DOHH2 (cell line): Measurements from ENCODE around the gene TAGLN2.

Experiments used
- H3F3A ChIP-seq: fragments of 200-600 bp; sonication (generic), shearing (Covaris generic); 2 replicates; pipeline ENCODE4 v1.6.0; 2016; ENCODE audit warnings: antibody characterized with exemption, mild to moderate bottlenecking; ENCODE audit not compliant: control insufficient read depth, insufficient read depth
- H3K27ac ChIP-seq: fragments of 200-600 bp; sonication (generic); 2 replicates; pipeline ENCODE4 v1.5.1; 2014; ENCODE audit warnings: low read depth, mild to moderate bottlenecking, low read length, moderate library complexity
- H3K27me3 ChIP-seq: fragments of 200-600 bp; sonication (generic); 2 replicates; pipeline ENCODE4 v1.6.1; 2014; ENCODE audit warnings: mild to moderate bottlenecking, low read length, mixed read lengths; ENCODE audit not compliant: control insufficient read depth
- H3K36me3 ChIP-seq: fragments of 200-600 bp; sonication (generic); 2 replicates; pipeline ENCODE4 v1.6.1; 2014; ENCODE audit warnings: mild to moderate bottlenecking, low read length, moderate library complexity, mixed read lengths; ENCODE audit not compliant: control insufficient read depth
- H3K4me1 ChIP-seq: fragments of 200-600 bp; sonication (generic); 2 replicates; pipeline ENCODE4 v1.6.1; 2014; ENCODE audit warnings: mild to moderate bottlenecking, low read length, mixed read lengths; ENCODE audit not compliant: control insufficient read depth
- H3K4me2 ChIP-seq: fragments of 200-600 bp; sonication (generic); 2 replicates; pipeline ENCODE4 v1.6.0; 2014; ENCODE audit warnings: mild to moderate bottlenecking, low read length, moderate library complexity
- H3K4me3 ChIP-seq: fragments of 200-600 bp; sonication (generic); 2 replicates; pipeline ENCODE4 v1.5.1; 2014; ENCODE audit warnings: mild to moderate bottlenecking, low read length, mixed read lengths
- H3K79me2 ChIP-seq: fragments of 200-600 bp; sonication (generic); 2 replicates; pipeline ENCODE4 v1.6.1; 2014; ENCODE audit warnings: mild to moderate bottlenecking, low read length, mixed read lengths; ENCODE audit not compliant: control insufficient read depth
- H3K9me2 ChIP-seq: fragments of 200-600 bp; sonication (generic); replicated peaks from 2 replicates; pipeline ENCODE4 v1.6.1; 2014; ENCODE audit warnings: mild to moderate bottlenecking, low read length, mixed read lengths; ENCODE audit not compliant: control insufficient read depth
- H3K9me3 ChIP-seq: fragments of 200-600 bp; sonication (generic); 2 replicates; pipeline ENCODE4 v1.6.1; 2014; ENCODE audit warnings: antibody characterized with exemption, low read length, mixed read lengths; ENCODE audit not compliant: control insufficient read depth, insufficient read depth
- H4K20me1 ChIP-seq: fragments of 200-600 bp; sonication (generic); 2 replicates; pipeline ENCODE4 v1.6.0; 2014; ENCODE audit warnings: low read depth, mild to moderate bottlenecking, antibody characterized with exemption, low read length, moderate library complexity; ENCODE audit not compliant: control insufficient read depth, insufficient read depth
- CTCF ChIP-seq: fragments of 200-600 bp; sonication (generic); IDR thresholded peaks from one replicate; pipeline ENCODE4 v1.5.1; 2014; ENCODE audit warnings: antibody characterized with exemption, mild to moderate bottlenecking, low read depth, low read length; ENCODE audit not compliant: poor library complexity, severe bottlenecking
- EZH2phosphoT487 ChIP-seq: fragments of 200-600 bp; sonication (generic); IDR thresholded peaks from 2 replicates; pipeline ENCODE4 v1.6.1; 2017; ENCODE audit warnings: borderline replicate concordance, mild to moderate bottlenecking, antibody characterized with exemption, low read length, moderate library complexity, mixed read lengths

TAGLN2 gene

GRCh38 chr1:159936273-159936904 lies 11.1 kb upstream of the TAGLN2 start:
- TF ChIP-seq CTCF (peak; percentile 91), EZH2phosphoT487 (no peak)
- H3K9me3 ChIP-seq, result no peaks in the 10 kb centered on the region
- no peaks in the 10 kb centered on the region for H4K20me1 ChIP-seq
- H3F3A ChIP-seq, result no peaks in the 10 kb centered on the region
- H3K27ac ChIP-seq, result peak overlapping the region; percentile 51
- peaks cover 58% of the 10 kb centered on the region for H3K4me1 ChIP-seq
- peak overlapping the region; percentile 68 for H3K4me3 ChIP-seq
- no peaks in the 10 kb centered on the region for H3K79me2 ChIP-seq
- peak overlapping the region; percentile 76 for H3K4me2 ChIP-seq
- peaks cover 8% of the 10 kb centered on the region; the same call in 1 of the 2 replicates for H3K27me3 ChIP-seq
- H3K9me2 ChIP-seq, result no peaks in the 10 kb centered on the region
- H3K36me3 ChIP-seq, result no peaks in the 10 kb centered on the region

GRCh38 chr1:159935719-159936272 lies 10.5 kb upstream of the TAGLN2 start:
- no peaks in the 10 kb centered on the region for H3F3A ChIP-seq
- H3K9me3 ChIP-seq, result no peaks in the 10 kb centered on the region
- no peak overlapping the region for H3K27ac ChIP-seq
- H4K20me1 ChIP-seq, result no peaks in the 10 kb centered on the region
- no peaks in the 10 kb centered on the region for H3K9me2 ChIP-seq
- H3K79me2 ChIP-seq, result no peaks in the 10 kb centered on the region
- peaks cover 5% of the 10 kb centered on the region; the same call in 1 of the 2 replicates for H3K27me3 ChIP-seq
- H3K4me2 ChIP-seq, result peak overlapping the region; percentile 76
- TF ChIP-seq EZH2phosphoT487, result no peak
- TF ChIP-seq CTCF, result no peak
- peaks cover 52% of the 10 kb centered on the region for H3K4me1 ChIP-seq
- no peaks in the 10 kb centered on the region for H3K36me3 ChIP-seq
- H3K4me3 ChIP-seq, result no peak overlapping the region

- Histone ChIP-seq H3K36me3 (no peaks in the 10 kb centered on the region), H3K9me3 (no peaks in the 10 kb centered on the region), H3K27me3 (peaks cover 5% of the 10 kb centered on the region; the same call in 1 of the 2 replicates), H4K20me1 (no peaks in the 10 kb centered on the region), H3K4me3 (no peak overlapping the region), H3K9me2 (no peaks in the 10 kb centered on the region), H3K79me2 (no peaks in the 10 kb centered on the region), H3F3A (no peaks in the 10 kb centered on the region), H3K4me2 (no peak overlapping the region), H3K4me1 (peaks cover 47% of the 10 kb centered on the region), H3K27ac (no peak overlapping the region)
- TF ChIP-seq CTCF, result no peak
- TF ChIP-seq EZH2phosphoT487, result no peak
Observed at GRCh38 chr1:159935305-159935704, 10.0 kb upstream of the TAGLN2 start.
